HG03045 (cell line): ENCODE measurements around the gene HOGA1.
A peak's percentile ranks its signal among the peaks of the same experiment; 100 is the strongest.
"Not testable (repeated sequence)": the region's sequence is repeated elsewhere in the genome, so short reads cannot be mapped to it uniquely, and the experiment has no call there.

ENCODE experiments used
- ATAC-seq: cut with Tn5 transposase; IDR thresholded peaks from one replicate; pipeline ENCODE4 v1.9.1; 2021; ENCODE audit warnings: mild to moderate bottlenecking, moderate library complexity; ENCODE audit not compliant: unreplicated experiment

HOGA1 gene

GRCh38 chr10:97644936-97645335 lies 60.7 kb downstream of the HOGA1 start:
- ATAC-seq = no peak

- no peak for ATAC-seq
These were observed 63.4 kb downstream of the HOGA1 start for GRCh38 chr10:97647556-97647955.

- peak; percentile 65 for ATAC-seq
These were observed 64.6 kb downstream of the HOGA1 start for GRCh38 chr10:97648562-97649404.

GRCh38 chr10:97649405-97649750 lies 65.2 kb downstream of the HOGA1 start:
- not testable (repeated sequence) for ATAC-seq

GRCh38 chr10:97650726-97651125 lies 66.5 kb downstream of the HOGA1 start:
- ATAC-seq = no peak

GRCh38 chr10:97651773-97652172 lies 67.6 kb downstream of the HOGA1 start:
- ATAC-seq = no peak

- no peak for ATAC-seq
These were observed 72.6 kb downstream of the HOGA1 start for GRCh38 chr10:97656777-97657176.

- no peak for ATAC-seq
These were observed 75.4 kb downstream of the HOGA1 start for GRCh38 chr10:97659589-97659988.
